Ammon's horn (tissue), 1 donor: Measurements from ENCODE around the gene SLC44A5.

Experiments
- DNase-seq: peaks from one replicate; pipeline ENCODE4 v3.0.0-alpha.2; 2016; ENCODE audit warnings: low spot score

The SLC44A5 gene

GRCh38 chr1:75174031-75174760, 436.7 kb downstream of the SLC44A5 start:
- DNase-seq = no peak

GRCh38 chr1:75172556-75172955, 438.4 kb downstream of the SLC44A5 start:
- no peak for DNase-seq

GRCh38 chr1:75171876-75172275, 439.0 kb downstream of the SLC44A5 start:
- no peak for DNase-seq

GRCh38 chr1:75170981-75171380, 439.9 kb downstream of the SLC44A5 start:
- DNase-seq = no peak

GRCh38 chr1:75170011-75170410, 440.9 kb downstream of the SLC44A5 start:
- DNase-seq = no peak

- DNase-seq = no peak
These were observed 444.1 kb downstream of the SLC44A5 start for GRCh38 chr1:75166821-75167220.

- DNase-seq = no peak
These were observed 445.6 kb downstream of the SLC44A5 start for GRCh38 chr1:75165264-75165663.

- DNase-seq = no peak
These were observed 451.8 kb downstream of the SLC44A5 start for GRCh38 chr1:75159154-75159553.
